HG03571 (cell line): ENCODE measurements around the gene RNF43.
"Not testable (repeated sequence)": the region's sequence is repeated elsewhere in the genome, so short reads cannot be mapped to it uniquely, and the experiment has no call there.

Source experiments
- ATAC-seq: cut with Tn5 transposase; IDR thresholded peaks from one replicate; pipeline ENCODE4 v1.9.1; 2021; ENCODE audit not compliant: unreplicated experiment

RNF43 gene

DNA sequence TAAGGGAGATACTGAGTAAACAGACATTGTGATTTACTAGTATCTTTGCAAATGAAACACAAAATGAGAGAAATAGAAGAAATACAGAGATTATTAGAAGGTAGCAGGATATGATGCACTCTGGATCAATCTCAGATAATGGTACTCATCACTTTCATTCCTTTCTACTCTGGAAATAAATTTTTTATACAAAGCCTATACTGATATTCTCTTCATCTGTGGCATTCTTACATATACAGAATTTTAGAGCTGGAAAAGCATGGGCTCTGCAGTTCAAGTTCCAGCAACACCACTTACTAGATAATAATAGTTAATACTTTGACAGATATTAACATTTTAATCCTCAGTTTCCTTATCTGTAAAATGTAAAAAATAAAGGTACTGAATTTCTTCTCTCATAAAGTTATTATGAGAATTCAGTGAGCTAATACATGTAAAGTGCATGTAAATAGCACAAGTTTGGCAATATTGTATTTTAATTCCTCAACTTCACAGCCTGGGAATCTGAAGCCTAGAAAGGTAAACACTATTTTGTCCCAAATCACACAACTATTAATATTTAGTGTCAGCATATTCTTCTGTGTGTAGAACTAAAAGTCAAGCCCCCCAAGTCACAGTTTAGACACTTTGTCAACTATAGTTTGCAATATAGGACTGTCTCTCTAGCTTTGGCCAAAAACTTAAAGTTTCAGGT lies 6.5 kb downstream of the RNF43 start:
- no peak for ATAC-seq

DNA sequence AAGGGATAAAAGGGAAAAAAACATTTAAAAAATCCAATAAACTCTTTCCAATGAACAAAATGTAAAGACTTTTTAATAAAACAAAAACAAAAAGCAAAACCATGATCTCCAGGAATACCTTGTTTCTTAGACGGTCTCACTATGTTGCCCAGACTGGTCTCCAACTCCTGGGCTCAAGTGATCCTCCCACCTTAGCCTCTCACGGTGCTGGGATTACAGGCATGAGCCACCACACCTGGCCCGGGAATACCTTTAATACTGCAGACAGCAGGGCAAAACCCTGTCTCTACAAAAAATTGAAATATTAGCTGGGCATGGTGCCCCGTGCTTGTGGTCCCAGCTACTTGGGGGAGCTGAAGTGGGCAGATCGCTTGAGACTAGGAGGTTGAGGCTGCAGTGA lies 7.9 kb downstream of the RNF43 start:
- no peak for ATAC-seq

DNA sequence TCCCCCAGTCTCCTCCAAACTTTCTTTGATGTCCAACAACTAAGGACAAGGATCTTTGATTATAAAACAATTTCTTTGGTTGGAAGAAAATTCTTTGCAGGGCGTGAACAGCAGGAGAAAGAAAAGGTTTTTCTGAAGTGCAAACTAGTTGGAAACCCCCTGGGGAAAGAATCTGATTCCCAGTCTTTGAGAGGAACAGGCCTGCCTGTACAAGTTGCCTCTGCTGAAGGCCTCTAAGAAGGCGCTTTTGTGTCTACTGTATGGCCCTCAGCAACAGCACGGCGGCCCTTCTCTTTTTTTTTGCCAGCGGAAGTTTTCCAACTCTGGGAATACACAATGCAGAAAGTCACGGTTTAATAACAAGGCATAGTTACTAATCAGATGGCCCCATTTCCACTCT lies 14.0 kb downstream of the RNF43 start:
- ATAC-seq: no peak

DNA sequence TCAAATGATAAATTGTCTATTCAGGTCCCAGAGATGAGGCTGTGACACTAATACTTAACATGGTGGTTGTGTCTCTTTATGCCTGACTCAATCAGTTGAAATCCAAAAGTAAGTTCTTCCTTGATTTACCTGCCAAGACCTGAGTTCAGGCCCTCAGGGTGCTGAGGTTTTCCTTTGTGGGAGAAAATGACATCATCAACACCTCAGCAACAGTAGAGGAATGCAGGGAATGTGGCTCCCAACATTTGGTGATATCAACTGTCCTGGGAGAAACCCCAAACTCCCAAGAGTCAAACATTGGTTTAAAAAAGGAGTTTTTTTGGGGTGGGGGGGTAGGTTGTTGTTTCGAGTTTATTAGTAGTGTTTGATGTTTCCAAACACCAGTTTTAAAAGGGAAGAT lies 14.7 kb downstream of the RNF43 start:
- no peak for ATAC-seq

DNA sequence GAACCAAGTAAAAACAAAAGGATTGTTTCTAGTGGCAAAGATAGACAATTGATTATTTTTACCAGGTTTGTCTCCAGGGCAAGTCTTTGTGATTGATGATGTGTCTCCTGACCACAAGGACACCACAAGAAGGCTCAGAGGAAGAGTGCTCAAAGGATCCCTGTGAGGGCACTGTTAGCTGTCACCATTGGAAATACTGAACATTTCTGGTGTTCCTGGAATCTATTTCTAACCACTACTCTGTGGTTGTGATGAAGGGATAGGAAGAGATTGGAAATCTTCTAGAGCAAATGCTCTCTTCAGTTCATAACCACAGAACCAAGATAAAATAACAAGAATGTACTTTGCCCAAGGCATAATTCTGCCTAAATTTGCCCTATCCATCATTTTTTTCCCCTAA lies 15.3 kb downstream of the RNF43 start:
- no peak for ATAC-seq

DNA sequence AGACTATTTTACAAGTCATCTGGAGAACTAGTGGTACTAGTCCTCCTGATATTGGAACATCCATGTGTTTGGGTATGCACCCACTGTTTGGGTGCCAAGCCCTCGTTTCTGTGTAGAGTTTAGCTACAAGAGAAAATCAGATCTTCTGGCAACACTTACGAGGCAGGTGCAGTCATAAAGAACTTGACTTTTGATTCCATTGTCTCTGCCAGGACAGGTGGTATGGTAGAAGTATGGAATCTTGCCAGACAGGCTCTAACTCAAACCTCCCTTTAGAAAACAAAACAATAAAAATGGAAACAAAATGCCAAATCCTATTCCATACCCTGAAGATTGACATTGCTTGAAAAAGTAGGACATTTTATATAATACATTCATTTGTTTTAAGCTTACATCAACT lies 16.0 kb downstream of the RNF43 start:
- no peak for ATAC-seq

DNA sequence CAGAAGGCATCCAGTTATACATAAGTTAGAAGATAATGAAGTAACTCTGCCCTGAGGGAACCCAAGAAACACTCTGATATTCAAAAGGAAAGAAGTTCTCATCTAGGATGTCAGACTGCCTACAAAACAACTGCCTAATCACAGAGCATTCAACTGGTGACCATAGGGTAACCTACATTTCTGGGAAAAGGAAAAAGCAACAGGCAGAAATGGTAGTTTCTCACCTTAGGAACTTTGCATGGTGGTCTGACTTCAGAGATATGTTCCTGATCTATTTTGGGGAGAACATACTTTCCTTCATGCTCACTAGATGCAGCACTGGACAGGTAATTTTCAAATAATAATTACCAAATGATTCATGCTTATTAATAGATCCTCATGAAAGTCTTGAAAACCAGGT lies 16.5 kb downstream of the RNF43 start:
- no peak for ATAC-seq

DNA sequence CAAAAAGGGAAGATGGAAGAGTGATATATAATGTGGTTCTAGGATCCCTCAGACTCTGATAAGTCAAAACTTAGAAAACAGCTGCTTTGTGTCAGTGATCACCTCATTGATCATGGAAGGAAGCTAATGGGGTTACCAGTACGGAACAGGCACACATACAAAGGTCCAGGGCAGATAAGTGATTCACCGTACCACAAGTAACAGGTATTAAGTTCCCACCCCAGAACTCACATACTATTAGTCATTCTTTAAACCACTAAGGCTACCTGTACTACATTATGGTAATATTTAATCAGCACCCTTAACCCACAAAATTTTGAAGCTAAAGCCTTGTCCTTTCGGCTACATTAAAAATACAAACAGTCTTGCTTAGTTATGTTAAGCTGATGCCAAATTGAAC lies 17.4 kb downstream of the RNF43 start:
- ATAC-seq: no peak

DNA sequence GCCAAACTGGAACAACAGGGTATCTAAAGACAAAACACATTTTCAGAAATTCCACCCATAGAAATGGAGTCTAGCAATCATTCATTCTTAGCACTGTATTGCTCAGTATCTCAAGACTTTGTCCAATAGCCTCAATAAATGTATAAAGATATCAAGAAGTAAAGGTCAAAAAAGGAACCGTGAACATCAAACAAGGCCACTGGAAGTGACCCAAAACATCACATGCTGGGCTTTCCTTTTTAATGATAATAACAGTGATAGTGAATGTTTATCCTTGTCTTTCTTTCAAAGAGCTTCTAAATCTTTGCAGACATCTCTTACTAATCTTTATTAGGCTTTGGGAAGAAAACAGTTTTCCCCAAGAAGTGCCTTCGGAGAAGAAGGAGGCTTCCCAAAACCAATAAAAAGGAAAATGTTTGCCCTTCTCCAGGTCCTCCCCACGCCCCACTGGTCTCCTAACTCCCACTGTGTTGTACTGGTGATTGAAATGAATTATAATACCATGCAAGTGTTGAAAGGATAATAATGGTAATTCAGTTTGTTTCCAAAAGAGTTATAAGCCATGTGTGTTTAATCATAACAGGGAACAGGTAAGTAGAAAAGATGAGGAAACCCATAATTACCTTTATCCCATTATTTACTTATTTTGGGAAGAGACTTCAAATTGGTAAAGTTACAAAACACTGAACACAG lies 18.6 kb downstream of the RNF43 start:
- ATAC-seq: no peak

DNA sequence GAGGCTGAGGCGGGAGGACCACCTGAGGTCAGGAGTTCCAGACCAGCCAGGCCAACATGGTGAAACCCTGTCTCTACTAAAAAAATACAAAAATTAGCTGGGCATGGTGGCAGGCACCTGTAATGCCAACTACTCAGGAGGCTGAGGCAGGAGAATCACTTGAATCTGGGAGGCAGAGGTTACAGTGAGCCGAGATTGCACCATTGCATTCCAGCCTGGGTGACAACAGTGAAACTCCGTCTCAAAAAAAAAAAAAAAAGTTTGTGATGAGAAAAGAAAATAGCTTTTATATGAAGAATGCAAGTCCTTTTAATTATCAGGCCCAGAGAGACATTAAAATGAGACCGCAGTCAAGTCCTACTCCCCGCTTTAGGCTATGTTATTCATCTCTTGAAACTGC lies 19.9 kb downstream of the RNF43 start:
- not testable (repeated sequence) for ATAC-seq

DNA sequence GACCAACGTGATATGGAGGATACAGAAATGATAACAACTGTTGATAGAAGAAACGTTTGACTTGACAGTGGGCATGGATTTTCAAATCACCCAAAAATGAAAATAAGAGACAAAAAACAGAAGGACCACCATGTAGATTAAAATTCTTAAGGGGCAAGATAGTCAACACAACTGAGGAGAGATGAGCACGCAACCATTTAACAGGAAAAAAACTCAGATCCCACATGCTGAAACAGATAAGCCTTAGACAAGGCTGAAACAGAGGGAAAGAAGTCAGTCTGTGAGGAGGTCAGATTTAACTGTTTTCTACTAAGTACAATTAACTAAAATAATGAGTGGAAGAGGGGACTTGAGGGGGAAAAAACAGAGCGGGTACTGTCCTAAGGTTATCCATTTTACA lies 21.2 kb downstream of the RNF43 start:
- no peak for ATAC-seq

DNA sequence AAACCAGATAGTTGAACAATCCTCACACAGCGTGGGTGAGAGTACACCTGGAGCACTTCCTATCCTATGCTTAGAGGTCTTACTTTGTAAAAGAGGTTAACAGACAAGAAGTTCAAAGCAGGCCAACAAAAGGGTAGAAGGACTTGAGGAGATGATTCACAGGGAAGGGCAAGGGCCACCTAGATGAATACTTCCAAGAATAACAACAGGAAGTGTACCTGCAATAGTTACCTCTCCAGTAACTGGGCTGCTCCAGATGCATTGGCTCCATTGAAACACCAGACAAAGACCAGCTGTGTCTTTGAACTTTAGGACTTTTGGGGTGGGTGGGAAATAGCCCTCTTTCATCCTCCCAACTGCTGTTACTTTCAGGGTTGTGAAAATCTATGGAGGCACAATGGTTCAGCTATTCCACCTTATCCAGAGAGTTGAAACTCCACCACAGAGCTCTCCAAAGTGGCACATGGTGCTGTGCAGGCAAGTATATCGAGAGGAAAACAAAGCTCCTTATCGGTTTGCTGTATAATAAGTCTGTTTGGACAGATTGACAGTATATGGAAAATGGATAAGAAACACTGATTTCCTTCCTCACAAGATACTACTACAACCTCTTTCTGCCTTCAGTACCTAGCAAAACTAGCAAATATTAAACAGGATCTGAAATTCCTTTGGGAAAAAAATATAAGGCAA lies 22.7 kb downstream of the RNF43 start:
- ATAC-seq: no peak

DNA sequence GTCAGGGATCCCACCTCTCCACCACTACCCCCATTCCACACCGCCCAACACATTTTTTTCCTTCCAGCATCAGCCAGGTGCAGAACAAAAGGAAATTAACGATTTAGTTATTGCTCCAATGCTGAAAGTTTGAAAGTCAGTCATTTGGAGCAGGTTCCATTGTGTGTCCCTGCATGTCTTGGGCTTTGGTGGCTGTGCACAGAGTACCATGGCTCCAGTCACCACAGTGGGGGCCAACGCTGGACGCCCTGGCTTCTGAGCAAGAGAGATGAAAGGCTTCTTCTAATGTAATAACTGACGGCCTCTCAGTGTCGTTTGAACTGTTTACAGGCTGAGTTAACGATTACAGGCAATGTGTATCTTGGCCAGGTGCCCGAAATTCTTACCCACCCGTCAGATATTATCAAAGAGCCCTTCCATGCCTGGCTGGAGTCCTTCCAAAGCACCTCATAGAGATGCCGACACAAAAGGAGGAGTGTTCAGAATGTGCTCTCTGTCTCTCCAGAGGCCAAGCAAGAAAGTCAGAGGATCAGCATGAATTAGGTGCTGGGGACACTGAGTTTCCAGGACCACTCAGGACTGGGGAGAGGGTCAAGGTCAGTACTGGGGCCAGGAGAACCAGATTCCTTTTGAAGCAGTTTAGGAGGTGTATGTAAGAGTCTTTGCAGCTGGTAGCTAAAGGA lies 25.9 kb downstream of the RNF43 start:
- ATAC-seq: no peak

DNA sequence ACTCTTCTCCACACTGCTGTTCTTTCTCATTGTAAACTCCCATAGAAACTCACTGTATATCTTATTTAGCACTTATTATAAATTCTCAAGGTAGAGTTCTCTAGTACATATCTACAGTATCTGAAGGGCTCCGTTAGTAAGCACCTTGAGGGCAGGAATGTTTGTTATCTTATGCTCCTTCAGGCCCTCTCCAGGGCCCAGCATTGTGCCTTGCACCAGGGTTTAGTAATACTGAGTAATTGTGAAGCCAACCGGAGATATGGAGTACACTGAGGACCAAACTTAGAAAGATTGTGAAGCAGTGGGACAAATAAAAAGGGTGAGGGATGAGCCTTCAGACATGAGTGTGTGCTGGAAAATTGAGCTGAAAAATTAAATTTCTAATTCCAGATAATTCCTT lies 26.4 kb downstream of the RNF43 start:
- ATAC-seq: no peak

DNA sequence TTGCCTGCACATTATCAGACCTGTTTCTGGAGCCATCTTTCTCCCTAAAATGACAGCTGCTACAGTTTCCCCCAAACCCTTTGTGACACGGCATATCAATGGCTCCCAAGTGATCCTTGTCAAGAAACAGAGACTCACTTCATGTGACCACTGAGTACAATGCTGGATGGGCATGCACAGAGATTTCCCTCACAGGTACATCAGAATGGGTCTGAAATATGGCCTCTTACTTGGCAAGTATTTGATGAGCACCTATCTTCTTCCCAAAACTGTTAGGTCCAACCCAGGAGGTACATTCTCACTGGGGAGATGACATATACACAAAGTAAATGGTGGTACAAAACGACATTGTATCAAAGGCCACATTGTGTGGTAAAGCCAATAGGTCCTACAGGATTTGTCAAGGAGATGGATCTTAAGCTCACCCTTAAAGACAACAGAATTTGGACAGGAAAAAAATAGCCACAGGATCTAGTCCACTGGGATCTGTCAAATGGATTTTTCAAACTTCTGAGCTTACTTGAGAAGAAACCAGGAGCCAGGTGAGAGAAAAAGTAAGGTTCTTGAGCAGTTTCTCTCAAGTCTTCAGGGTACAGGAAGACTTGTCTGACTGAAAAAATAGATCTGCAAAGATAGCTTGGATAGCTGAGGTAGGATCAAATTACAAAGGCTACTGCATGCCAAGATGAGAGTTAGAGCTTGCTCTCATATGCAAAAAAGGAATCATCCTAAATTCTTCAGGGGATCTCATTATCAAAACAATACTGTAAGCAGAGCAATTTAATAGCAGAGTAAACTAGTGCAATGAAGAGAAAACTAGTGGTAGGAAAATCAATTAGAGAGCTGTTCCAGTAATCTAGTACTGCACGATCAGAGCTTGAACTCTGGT lies 28.8 kb downstream of the RNF43 start:
- no peak for ATAC-seq

DNA sequence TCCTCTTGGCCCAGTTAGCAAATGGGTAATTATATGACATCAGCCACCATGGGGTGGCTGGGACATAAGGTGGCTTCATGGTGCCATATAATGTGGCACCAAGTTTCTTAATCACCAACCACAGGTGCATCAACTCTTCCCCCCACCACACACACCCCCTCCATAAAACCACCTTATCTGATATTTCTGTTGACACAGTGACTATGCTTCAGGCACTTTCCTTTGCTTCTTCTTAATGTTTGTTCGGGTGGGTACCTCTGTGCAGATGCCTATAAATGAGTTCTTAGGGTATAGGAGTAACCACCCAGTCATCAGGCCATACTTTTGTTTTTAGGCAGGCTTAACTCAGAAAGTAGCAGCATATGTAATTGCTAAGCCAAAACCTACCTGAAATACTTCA lies 29.5 kb downstream of the RNF43 start:
- ATAC-seq: no peak

DNA sequence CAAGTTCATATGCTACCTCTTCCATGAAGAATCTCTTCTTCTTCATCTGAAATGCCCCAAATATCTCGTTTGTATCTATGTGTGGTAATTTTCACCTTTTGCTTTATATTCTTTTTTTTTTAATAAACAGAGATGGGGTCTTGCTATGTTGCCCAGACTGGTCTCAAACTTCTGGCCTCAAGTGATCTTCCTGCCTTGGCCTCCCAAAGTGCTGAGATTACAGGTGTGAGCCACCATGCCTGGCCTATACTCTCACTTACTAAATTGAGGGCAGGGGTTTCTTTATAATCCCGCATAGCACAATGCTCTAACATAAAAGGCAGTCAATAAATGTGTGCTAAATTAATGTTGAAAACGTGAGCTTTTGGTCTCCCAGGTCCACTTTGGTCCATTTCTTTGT lies 30.6 kb downstream of the RNF43 start:
- ATAC-seq: no peak

DNA sequence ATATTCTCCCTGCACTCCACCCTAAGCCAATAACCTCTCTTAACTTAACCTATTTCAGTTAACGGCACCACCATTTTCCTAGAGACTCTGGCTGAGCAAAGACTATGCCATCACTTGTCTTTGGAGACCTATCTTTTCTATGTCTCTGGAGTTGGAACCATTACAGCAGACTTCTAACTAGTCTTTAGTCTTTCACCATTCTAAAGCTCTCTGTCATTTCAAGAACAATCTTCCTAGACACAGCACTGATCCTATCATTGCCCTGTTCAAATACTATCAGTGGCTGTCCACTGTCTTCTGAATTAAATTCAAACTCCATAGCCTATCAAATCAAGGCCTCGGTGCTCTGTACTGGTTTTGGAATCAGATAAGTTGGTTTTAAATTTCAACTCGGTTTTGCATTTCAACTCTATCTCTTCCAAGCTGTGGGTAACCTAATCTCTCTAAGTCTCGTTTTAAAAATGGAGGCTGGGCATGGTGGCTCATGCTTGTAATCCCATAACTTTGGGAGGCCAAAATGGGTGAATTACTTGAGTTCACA lies 31.9 kb downstream of the RNF43 start:
- ATAC-seq: no peak

DNA sequence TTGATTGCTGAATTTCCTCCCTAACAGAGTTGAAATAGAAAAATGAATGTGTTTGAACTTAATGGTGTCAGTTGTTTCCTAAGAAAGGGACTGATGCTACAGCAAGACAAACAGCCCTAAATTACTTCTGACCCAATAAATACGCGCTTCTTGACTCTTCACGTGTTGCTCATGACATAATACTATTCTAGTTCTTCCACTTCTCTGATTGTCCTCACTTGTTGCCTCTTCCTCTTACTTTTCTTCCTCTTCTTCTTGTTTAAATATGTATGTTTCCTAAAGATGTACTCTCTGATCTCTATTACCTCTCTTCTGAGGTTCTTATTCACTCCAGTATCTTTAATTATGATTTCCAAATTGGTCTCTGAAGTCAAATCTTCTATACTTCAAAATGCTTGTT lies 32.4 kb downstream of the RNF43 start:
- no peak for ATAC-seq

DNA sequence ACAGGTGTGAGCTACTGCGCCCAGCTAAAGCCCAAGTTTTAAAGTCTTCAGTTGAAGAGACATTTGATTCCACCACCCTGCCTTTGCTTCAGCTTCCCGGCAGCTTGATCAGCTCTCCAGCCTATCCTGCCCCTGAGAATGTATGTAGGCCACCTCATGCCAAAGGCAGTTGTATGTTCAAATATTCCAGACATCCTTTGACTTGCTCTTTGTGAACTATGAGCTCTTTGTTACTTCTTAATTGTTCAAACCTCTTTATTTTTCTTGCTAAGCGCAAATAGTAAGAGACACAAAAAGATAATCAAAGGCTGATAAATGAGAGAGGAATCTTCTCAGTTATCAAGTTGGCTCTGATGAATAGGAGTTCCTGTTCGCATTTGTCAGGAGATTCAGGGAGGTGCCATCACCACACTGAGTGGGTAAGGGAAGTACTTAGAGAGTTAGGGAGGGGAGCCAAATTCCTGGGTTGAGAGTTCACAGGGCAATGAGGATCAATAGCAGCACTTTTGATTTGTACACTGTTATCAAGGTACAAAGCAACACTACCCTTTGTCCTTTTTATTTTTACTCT lies 33.4 kb downstream of the RNF43 start:
- ATAC-seq: no peak
